HG03280 (cell line): Measurements from ENCODE around the gene FBXW7.

Source experiments
- ATAC-seq: cut with Tn5 transposase; IDR thresholded peaks from one replicate; pipeline ENCODE4 v1.9.1; 2021; ENCODE audit warnings: mild to moderate bottlenecking, moderate library complexity; ENCODE audit not compliant: unreplicated experiment

Gene FBXW7, protein sequence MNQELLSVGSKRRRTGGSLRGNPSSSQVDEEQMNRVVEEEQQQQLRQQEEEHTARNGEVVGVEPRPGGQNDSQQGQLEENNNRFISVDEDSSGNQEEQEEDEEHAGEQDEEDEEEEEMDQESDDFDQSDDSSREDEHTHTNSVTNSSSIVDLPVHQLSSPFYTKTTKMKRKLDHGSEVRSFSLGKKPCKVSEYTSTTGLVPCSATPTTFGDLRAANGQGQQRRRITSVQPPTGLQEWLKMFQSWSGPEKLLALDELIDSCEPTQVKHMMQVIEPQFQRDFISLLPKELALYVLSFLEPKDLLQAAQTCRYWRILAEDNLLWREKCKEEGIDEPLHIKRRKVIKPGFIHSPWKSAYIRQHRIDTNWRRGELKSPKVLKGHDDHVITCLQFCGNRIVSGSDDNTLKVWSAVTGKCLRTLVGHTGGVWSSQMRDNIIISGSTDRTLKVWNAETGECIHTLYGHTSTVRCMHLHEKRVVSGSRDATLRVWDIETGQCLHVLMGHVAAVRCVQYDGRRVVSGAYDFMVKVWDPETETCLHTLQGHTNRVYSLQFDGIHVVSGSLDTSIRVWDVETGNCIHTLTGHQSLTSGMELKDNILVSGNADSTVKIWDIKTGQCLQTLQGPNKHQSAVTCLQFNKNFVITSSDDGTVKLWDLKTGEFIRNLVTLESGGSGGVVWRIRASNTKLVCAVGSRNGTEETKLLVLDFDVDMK

DNA sequence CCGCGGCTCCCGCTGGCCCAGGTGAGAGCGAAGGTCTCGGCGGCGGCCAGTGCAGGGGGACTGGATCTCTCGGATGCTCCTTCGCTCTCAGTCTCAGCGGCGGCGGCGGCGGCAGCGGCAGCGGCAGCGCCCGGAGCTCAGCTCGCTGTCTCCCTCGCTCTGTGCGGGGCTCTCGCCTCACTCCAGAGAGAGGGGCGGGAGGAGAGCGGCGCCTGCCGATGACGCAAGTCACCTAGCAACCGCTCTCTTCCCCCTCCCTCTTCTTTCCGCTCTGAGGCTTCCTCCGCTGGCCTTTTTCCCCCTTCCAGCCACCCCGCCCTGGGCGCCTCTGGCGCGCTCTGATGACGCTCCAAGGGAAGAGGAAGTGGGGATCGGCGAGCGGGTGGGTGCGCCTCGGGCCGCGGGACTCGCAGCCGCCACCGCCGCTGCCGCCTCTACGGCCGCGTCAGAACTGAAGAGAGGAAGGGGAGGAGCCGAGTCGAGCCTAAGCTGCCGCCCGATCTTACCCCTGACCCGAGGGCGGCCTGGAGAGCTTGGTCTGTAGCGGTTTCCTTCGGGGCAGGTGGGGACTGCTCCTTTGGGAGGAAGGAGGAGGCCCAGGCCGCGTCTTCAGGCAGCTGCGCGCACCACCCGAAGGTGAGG lies at the start of gene FBXW7:
Gene FBXW7, minus strand, starts transcription at position 190 of the 642 bp plus-strand sequence. CDS start 124,289 bp downstream, outside the sequence.
- ATAC-seq: peak; percentile 87

DNA sequence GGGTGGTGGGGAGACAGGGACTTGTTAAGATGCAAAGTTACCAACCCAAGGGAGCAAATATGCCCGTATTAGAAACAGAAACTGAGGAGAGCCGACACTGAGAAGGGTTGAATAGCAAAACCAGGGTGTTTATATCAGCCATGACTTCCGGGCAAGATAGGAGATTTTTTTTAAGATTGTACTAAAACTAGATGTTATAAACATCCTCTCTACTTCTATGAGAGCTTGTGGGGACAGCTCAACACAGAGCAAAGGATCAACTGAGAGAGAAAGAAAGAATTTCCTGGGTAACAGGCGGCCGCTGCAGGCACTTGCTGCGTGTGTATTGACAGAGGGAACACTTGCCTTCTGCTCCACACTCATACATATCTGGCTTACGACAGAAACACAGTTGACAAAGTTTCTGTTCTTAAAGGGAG lies 49.1 kb upstream of the FBXW7 start:
- ATAC-seq: peak; percentile 77

DNA sequence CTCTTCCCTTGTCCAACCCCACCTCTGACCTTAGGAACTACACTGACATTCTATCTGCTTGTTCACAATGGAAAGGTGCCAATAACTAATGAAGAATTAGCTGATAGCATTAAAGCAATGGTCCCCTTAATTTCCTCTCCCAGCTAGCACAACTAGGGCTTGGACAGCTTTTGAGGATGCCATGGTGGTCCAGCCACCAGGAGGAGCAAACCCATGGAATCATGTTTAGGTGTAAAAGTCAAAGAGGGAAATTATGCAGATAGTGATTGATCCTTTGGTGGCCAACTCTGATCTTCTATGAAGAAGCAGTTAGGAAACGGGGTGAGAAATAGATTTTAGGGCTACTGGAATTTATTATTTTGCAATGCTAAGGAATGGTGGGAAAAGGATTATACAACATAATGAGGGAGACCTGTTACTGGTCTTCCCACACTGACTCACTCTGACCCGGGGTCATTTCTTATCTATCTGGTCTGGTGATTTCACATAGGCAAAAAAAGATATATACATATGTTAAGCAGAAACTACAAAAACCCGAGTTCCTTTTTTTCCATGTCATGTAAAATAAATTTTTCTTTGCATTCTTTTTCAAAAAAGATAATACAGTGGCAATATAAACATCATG lies 45.8 kb upstream of the FBXW7 start:
- no peak for ATAC-seq

DNA sequence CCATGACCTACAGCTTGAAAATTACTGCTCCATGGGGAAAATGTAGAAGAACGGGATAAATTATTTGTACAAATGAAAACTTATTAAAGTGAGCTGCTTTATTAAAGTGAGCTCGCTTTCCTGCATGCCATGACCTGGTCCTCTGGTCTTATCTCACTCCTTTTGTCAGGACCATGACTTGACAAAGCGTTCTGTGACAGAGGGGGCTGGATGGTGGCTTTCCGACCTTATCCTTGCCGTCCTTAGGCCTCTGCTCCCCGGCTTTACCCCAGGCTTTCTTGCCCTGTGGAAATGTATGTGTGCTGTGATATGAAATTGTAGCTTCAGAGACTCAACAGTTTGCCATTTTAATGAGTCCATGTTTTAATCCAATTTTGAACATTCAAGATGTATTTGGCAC lies 44.0 kb upstream of the FBXW7 start:
- no peak for ATAC-seq

DNA sequence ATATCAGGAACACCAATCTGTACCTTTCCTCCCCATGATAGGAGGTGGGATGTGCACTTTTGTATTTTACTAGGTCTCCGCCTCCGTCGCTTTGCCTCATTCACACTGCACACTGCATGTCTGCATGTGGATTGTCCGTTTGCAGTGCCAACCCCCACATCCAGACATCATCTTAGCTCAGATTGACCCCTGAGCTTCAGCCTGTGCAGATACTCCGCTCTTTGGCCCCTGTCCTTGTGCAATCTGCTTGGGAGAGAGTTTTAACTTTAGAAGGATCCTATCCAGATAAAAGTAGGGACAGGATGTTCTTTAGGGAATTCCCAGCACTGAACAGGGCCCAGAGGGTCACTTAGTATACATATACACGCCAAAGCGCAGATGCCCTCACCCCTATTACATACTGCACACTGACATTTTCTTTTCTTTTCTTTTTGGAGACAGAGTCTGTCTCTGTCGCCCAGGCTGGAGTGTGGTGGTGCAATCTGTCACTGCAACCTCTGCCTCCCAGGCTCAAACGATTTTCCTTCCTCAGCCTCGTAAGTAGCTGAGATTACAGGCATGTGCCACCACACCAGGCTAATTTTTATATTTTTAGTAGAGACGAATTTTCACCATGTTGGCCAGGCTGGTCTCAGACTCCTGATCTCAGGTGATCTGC lies 43.3 kb upstream of the FBXW7 start:
- no peak for ATAC-seq

DNA sequence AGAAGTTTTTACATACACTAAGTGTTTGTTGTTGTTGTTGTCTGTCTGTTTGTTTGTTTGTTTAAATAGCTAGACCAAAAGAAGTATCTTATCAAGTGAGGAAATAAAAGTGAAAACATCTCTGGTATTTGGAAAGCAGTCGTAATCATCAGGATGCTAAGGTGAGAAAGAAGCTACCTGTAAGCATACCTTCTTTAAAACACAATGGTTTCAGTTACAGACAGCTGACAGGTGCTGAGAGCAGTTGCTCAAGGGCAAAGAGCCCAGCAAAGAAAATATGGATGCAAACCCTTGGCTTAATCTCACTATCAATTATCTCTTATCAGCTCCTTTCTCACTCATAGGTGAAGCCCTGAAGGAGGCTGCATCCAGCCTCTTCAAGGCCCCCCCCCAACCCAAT lies 42.8 kb upstream of the FBXW7 start:
- ATAC-seq: no peak

DNA sequence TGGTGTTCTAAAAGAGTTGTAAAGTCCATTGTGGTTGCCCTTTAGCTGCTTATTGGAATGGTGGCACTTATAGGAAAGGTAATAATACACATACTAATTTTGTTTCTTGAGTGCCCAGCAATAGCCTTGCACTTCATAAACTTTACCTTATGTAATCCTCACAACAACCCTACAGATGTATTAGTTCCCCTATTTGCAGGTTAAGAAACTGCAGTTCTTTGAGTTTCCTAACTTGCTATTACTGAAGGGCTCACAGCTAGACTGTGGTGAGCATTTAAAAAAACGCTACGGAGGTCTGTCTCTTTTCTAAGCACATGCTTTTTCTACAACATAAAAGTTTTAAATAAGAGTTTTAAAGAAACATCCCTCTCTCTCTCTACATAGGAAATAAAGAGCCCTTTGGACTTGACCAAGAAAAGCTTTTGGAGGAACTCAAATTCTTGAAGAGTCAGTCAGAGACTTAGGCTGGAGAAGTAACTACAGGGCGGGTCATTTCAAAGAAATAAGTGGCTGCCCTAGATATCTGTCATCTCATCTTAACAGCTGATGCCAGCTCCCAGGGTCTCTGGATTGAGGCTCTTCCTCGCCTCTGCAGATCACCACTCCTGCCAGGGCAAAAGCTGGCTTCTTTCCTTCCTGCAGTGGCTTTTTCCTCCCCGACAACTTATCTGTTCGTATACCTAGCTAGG lies 42.0 kb upstream of the FBXW7 start:
- peak; percentile 97 for ATAC-seq

DNA sequence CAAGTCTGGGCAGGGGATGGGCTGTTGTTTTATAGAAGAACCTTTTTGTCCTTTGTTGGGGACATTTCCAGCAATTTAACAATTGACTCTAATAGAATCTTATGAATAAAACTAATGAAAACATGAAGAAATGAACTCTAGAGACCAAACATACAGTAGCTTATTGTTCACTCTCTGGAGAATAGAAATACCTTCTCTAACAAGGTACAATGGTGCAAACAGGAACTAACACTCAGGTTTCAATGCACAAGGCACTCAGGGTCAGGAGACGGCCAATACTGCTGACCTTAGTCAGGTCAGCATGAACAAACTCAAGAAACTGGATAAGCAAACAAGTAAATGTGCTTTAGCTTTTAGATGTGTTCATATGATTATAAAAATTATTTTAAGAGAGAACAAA lies 39.6 kb upstream of the FBXW7 start:
- ATAC-seq: no peak

DNA sequence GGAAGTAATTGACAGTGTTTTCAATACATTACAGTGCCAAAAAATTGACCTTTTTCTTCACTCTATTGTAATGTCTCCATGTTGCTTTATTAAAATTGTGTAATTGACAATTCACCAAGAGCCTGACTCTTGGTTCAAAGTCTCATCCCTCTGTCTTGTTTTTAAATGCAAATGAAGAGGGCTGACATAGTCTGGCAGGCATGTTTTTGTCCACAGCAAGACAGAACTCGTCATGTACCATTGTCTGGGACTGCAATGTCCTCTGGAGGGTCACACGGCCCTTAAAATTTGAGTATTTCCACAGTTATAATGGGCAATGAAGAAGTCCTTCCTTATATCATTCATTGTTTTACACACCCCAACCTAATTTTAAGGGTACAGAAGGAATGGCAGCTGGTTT lies 38.0 kb upstream of the FBXW7 start:
- ATAC-seq: no peak

DNA sequence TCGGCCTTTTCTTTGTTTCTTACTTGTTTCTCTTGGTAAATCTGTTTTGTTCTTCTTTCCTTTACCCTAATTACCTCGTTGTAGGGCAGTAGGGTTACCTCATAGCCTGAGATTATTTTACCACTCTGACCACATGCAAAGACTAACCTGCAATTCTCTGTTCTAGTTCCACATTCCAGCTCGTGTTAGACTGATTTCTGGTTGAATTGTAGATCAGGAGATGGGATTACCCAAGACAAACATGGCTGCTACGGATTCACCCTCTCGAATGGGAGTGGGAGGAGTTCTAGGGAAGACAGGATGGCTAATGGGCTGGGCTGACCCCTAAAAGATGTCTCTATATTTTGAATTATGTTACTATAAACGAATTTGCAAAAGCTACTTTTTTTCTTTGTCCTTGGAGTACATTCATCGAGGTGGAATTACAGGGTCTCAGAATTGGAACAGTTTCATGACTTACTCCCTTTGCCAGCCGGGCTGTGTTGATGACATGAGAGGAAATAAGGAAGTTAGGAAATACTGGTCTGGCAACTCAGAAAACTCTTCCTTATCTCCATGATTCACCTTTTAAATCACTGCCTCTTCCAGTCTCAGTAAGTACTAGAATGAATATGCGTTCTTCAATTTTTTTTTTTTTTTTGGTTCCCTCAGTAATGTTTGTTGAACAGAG lies 36.7 kb upstream of the FBXW7 start:
- peak; percentile 75 for ATAC-seq

DNA sequence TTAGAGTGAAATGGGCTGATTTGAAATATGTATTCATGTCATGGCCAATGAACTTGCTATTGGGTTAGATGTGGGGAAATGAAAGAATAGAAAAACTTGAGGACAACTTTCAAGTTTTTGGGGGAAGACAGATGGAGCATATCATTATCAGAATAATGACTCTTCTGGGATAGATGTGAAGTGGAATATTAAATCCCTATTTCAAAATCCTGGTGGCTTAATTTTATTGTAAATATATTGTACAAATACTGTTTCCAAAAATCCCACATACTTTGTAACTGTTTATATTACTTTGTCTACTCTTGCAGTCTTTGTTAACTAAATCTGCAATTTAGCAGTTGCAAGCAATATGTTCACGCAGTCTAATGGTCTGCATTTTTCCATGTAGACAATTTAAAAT lies 35.9 kb upstream of the FBXW7 start:
- no peak for ATAC-seq

DNA sequence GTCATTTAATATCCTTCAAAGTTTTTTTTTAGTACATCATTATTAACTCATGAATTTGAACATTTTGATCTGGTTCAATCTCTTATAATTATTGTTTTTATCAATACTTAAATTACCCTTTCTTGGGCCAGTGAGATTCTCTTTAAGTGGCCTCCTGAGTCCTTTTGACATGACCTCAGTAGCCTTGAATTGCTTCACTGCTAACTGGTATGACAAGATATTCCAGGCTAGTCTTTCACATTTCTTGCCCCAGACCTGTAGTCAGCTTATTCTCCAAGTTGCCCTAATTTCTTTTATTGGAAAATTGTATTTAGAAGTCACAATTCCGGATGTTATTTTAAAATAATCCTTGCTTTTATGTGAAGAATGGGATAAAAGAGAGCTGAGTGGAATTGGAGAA lies 35.4 kb upstream of the FBXW7 start:
- no peak for ATAC-seq

DNA sequence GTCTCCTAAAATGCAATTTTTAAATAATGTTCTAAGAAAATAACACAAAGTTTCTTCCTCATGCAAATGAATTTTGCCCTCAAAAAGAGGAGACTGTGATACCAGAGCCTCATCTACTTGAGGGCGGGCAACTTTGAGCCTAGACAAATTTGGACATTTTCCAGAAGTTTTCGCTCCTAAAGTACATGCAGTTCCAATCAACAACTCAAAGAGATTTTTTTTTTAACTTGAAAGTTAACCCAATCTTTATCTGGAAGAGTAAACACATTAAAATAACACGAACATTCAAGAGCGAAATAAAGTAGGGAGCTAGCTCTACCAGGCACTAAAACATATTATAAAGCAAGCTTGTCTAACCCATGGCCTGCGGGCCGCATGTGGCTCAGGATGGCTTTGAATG lies 29.4 kb upstream of the FBXW7 start:
- ATAC-seq: no peak

DNA sequence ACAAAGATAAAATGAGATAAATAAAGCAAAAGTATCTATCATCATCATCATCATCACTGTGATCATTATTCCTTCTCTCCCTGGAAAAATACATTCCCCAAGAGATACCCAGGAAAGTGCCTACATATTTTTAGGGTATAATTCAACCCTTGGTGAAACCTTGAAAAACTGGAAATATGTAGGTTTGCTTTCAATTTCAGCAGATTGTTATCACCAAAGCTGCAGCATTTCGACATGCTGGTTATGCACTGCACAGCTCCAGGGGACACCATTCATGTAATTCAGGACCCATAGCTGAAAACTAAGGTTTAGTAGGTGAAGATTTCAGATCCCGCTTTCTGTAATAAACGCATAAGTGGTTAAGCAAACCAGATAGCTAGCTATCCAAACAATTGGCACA lies 28.4 kb upstream of the FBXW7 start:
- ATAC-seq: no peak

DNA sequence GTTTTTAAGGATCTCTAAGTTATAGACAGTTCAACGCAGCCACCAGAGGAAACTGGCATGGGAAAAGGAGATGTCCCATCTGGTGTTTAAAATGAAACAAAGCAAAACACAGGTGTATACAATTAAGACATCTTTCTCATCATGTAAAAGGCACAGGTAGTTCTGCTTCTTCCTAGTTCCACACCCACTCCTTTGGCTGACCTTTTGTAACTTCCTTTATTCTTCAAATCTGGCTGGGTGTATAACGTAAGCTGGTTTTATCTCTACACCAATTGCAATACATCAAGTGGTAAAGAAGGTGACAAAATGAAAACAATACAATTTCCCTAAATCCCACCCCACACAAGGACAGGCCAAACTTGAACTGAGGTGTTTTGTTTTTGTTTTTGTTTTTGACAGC lies 27.3 kb upstream of the FBXW7 start:
- no peak for ATAC-seq

DNA sequence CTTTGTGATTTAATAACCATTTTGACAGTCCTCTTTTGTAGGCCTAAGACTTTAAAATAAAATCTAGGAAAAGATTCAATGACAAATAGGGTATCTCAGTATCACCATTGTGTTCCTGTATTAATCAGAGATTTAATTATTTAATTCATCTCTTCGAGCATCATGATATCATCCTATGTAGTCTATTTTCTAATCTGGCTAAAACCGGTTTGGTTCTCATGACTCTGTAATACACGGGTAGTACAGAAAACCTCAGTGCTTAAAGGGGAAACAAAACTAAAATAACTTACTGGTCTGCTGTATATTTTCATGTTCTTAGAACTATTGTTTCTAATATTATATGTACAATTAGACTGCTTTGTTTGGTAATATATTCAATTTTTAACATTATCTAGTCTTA lies 23.7 kb upstream of the FBXW7 start:
- ATAC-seq: no peak

DNA sequence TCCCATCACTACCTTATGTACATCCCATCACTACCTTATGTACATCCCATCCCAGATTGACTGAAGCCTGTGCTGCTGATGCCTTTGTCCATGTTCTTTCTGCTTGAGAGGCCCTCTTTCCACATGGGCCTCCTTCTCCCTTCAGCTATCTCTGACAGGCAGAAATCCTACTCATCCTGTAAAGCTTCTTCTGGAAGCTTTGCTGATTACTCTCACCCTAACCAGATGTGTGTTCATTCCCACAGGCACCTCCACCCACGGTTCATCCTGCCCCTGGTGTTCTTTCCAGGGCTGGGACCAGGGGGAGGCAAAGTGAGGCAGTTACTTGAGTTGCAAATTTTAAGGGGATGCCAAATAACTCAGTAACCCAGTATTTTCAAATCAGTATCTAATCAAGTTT lies 22.5 kb upstream of the FBXW7 start:
- ATAC-seq: no peak

DNA sequence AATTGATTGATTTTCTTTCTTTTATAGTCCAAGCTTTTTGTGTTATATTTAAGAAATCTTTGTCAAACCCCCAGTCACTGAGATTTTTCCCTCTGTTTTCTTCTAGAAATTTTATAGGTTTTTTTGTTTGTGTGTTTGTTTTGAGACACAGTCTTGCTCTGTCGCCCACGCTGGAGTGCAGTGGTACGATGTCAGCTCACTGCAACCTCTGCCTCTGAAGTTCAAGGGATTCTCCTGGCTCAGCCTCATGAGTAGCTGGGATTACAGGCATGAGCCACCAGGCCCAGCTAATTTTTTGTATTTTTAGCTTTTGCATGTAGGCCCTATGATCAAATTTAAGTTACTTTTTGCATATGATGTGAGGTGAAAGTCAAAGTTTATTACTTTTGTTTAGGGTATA lies 20.9 kb upstream of the FBXW7 start:
- no peak for ATAC-seq

DNA sequence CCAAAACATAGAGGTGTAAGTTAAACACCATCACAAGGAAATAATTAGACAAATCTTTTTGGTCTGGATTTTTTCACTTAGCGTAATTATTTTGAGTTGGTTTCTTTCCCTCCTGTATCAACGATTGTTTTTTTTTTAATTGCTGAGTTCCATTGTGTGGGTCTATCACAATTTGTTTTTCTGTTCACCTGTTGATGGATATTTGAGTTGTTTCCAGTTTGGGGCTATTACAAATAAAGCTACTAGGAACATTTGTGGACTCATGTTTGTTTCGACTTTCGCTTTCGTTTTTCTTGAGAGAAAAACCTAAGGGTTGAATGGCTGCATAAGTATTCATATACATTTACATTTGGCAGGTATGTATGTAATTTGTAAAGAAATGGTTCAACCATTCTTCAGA lies 20.4 kb upstream of the FBXW7 start:
- ATAC-seq: no peak

DNA sequence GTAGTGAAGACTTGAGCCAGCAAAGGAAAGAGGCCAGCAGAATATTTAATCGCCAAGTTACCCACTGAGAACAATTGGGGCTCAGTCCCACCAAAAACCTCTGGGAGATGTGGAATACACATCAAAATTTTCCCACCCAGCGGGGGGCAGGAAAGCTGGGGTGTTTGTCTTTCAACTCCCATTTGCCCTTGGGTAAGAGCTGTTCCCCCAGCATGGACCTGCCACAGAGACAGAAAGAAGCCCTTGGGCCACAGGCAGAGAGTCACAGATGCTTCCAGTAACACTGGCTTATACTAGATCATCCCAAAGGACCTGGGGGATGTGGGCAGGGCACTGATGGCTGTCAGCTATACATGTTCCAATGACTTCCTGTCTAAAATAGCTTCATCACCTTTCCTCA lies 18.9 kb upstream of the FBXW7 start:
- ATAC-seq: no peak
